ENCODE data around the gene CRHR1.
"Not testable (repeated sequence)": the region's sequence is repeated elsewhere in the genome, so short reads cannot be mapped to it uniquely, and the experiment has no call there.

Gene CRHR1

DNA sequence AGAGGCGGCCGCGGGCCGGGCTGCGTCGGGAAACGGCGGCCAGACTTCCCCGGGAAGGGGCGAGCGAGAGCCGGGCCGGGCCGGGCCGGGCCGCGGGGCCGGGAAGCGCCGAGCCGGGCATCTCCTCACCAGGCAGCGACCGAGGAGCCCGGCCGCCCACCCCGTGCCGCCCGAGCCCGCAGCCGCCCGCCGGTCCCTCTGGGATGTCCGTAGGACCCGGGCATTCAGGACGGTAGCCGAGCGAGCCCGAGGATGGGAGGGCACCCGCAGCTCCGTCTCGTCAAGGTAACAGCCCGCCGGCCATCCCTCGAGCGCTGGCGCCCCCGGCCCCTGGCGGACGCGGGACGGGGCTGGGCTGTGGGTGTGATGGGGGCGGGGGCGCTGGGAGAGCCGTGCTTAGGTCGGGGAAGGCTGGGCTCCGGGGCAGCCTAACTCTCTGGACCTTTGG, at the start of gene CRHR1:
CRHR1 (plus strand) TSS at position 28 of the 448 bp plus-strand sequence; CDS start at position 253, 225 bp downstream.
- no peak for DNase-seq (ENCODE audit: insufficient read length, low spot score)
- FAIRE-seq = no peak

DNA sequence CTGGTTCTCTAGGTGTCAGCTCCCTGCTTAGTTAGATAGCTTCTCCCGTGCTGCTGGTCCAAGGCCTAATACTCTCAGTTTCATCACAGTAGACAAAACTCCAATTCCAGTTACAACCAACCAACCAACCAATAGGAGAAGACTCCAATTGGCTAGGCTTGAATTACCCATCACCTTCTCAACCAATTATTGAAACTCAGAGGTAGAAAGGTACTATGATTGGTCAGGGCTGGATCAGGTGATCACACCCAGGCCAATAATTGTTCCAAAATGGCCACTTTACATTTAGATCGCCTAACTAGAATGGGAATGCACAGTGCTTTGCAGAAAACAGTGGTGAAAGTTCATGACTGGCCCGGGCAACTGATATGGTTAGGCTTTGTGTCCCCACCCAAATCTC, 49.5 kb upstream of the CRHR1 start:
- DNase-seq (ENCODE audit: insufficient read length, low spot score) = no peak
- FAIRE-seq = no peak

DNA sequence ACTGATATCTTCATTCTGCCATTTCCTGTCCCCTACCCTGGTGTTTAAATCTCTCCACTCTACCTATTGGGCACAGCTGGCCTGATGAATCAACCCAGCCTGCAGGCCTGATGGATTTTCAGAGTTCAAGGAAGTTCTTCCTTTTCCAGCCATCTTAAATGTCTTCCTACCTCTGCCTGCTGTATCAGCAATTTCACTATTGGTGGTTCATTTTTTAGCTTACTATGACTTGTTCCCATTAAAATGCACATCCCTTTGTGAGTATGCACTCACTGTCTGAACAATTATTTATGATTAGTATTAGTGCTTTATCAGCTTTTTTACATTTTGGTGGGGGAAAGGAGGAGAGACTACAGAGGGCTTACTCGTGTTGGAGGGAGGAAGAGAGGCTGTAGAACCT, 48.6 kb upstream of the CRHR1 start:
- FAIRE-seq (peak; percentile 28), DNase-seq (ENCODE audit: insufficient read length, low spot score) (no peak)

DNA sequence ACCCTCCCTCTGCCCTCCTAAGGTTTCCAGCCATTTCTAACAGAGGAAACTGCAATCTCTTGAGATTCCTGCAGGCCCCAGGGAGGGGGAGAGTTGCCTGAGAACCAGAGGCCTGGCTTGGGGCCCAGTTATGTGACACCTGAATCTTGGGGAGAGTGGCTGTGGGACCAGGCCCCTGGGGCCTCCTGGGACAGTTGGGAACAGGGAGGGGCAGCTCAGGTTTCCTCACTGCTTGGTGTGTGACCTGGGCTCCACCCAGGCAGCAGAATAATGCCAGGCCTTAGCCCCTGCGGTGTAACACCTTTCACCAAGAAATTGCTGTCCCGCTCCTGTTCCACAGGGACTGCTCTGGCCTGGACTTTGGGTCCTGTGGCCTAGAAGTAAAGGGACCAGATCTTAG, 44.3 kb upstream of the CRHR1 start:
- FAIRE-seq (peak; percentile 16), DNase-seq (ENCODE audit: insufficient read length, low spot score) (no peak)

- FAIRE-seq = peak; percentile 51
- DNase-seq (ENCODE audit: insufficient read length, low spot score) = peak; percentile 67
Observed at GRCh38 chr17:45740553-45741330, 43.4 kb upstream of the CRHR1 start.

- DNase-seq (ENCODE audit: insufficient read length, low spot score) (no peak), FAIRE-seq (no peak)
Observed at GRCh38 chr17:45742251-45742650, 41.9 kb upstream of the CRHR1 start.

- FAIRE-seq (no peak), DNase-seq (ENCODE audit: insufficient read length, low spot score) (no peak)
Observed at GRCh38 chr17:45743626-45744326, 40.3 kb upstream of the CRHR1 start.

DNA sequence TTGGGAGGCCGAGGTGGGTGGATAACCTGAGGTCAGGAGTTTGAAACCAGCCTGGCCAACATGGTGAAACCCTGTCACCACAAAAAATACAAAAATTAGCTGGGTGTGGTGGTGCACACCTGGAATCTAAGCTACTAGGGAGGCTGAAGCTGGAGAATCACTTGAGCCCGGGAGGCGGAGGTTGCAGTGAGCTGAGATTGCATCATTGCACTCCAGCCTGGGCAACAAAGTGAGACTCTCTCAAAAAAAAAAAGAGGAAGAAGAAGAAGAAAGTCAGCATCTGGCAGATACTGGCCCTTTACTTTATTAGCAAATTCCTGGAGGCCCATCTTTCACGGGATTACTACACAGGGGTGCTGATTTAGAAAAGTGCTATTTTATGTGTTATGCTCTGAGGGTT, 39.3 kb upstream of the CRHR1 start:
- not testable (repeated sequence) for FAIRE-seq; DNase-seq (ENCODE audit: insufficient read length, low spot score)

DNA sequence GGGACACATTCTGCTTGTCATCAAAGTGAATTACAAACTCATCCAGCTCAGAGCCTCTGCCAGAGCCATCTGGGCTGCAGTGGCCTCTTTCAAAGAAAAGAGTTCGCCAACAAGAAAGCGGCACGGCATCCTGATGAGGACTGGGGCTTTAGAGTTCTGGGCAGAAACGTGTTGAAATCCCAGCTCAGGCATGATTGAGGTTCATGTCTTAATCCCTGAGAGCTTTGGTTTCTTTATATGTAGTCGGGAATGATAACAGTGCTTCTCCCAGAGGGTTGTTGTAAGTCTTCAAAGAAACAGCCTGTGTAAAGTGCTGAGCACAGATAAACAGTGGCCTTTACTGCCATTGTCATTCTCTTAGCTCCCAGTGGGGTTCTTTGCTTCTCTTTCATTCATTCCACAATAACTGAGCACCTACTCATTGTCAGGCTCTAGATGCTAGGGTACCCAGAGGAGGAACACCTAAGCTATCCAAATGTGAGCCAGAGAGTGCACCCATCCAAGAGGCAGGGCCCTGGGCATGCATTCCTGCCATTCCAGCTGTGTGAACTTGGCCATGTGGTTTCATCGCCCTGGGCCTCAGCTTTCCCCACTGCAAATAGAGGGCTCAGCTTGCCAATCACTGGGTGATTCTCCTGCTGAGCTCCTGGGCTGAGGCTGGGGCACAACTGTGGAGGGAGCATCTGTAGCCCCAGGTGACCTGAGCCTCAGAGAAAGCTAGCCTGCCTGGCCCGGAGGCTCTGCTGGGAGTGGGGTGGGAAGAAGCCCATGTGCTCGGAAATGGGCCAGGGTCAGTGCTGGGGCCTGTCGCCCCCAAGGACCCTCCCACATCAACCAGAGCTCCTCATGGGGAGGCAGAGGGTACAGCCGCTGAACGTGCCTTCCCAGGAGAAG, 38.3 kb upstream of the CRHR1 start:
- FAIRE-seq (no peak), DNase-seq (ENCODE audit: insufficient read length, low spot score) (no peak)

DNA sequence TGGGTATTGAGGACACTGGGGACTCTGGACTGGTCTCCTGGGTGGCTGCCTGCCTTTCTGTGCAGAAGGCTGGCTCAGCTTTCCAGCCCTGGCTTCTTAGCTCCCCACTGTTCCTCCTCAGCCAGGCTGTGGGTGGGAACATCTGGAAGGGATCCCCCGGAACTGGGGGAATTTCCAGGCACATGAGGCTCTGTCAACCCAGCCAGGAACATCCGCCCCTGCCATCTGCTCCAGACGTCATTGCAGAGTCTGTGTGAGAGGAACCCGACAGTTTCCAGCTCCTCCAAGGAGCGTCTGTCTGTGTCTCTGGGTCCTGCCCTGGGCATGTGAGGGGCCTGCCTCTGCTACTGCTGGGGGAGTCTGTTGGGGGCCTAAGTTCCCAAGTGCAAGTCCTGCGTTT, 36.2 kb upstream of the CRHR1 start:
- DNase-seq (ENCODE audit: insufficient read length, low spot score) (no peak), FAIRE-seq (no peak)

- DNase-seq (ENCODE audit: insufficient read length, low spot score) = no peak
- FAIRE-seq = no peak
Observed at GRCh38 chr17:45748731-45749310, 35.3 kb upstream of the CRHR1 start.

GRCh38 chr17:45749831-45750335, 34.2 kb upstream of the CRHR1 start:
- DNase-seq (ENCODE audit: insufficient read length, low spot score) (no peak), FAIRE-seq (no peak)

DNA sequence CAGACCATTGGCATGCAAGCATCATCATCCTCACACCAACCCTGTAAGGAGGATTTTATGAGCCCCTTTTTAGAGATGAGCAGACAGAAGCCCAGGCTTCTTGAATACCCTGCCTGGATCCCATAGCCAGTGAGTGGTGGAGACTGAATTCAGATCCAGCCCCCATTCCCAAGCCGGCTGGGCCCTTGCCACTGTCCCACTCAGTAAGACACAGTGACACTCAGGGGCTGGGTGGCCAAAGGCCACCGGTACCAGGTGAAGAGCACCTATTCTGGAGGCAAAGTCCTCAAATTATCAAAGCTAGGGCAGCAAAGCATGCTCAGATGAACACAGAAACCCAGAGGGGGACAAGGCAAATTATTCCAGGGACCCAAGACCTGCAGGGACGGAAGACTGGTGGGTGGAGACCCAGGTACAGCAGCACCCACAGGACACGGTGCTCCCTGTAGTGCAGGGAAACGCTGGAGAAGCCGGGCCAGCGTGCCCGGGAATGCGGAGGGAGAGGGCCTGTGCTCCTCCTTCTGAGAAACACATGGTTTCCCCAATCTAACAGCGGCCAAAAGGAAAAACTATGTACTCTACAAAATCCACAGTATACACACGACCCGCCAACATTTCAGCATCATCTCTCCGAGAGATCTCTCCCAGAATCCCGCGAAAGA, 33.2 kb upstream of the CRHR1 start:
- DNase-seq (ENCODE audit: insufficient read length, low spot score) (no peak), FAIRE-seq (no peak)

DNA sequence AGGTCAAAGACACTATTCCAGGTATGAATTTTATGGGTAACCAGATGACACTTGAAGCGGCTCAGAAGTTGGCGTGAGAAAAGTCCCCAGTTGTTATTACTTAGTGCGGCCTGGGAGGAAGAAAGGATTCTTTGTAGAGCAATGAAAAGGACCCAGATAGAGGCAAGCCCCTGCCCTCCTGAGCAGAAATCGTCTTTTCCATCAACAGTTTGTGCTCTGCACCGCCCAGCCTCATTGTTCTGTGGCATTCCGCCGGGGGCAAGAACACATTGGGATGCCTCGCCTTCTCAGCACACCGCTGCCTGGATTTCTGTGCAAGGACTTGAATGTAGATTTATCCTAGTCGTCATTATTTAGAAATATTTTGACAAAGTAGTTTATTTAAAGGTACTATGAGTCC, 32.7 kb upstream of the CRHR1 start:
- no peak for DNase-seq (ENCODE audit: insufficient read length, low spot score)
- FAIRE-seq = no peak

DNA sequence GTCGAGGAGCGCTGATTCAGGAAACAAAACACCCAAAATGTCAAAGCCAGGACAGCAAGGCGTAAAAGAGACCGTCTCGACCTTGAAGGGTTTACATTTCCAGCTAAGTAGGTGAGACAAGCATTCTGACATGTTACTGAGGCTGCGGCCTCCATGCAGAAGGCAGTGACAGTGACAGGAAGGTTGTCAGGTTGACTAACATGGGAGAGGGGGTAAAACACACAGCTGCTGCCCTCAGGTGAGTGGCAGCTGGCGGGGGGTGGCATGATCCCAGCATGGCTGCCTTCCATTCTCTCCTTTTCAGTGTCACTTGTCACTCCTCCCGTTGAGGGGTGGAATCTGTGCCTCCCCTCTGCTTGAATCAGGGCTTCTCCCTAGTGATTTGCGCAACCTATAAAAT, 31.9 kb upstream of the CRHR1 start:
- FAIRE-seq (no peak), DNase-seq (ENCODE audit: insufficient read length, low spot score) (no peak)

GRCh38 chr17:45753645-45754225, 30.4 kb upstream of the CRHR1 start:
- FAIRE-seq (no peak), DNase-seq (ENCODE audit: insufficient read length, low spot score) (no peak)

DNA sequence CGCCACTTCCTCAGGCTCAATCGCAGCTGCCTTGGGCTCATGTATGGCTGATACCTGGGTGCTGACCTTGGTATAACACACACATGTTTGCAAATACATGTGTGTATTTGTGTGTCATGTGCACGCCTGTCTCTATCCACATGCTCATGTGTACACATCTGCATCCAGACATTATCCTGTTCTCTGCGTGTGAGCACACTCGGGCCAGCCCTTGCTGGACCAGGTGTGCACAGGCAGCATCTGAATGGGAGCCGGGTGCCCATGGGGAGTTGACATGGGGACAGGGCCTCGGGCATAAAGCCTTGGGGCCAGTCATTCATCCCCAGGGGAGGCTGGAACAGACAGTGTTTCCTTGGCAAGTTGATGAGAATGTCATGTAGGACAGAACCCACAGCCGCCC, 29.1 kb upstream of the CRHR1 start:
- FAIRE-seq (peak; percentile 44), DNase-seq (ENCODE audit: insufficient read length, low spot score) (no peak)

GRCh38 chr17:45756266-45756991, 27.7 kb upstream of the CRHR1 start:
- DNase-seq (ENCODE audit: insufficient read length, low spot score) = no peak
- no peak for FAIRE-seq

Data from HTR-8/SVneo (cell line).